ENCODE measurements around the gene VMA21. TPM values are rescaled to one million over a fixed set of nuclear protein-coding genes. Genes with fewer than 3 reads are reported as not detected.

VMA21 gene, protein sequence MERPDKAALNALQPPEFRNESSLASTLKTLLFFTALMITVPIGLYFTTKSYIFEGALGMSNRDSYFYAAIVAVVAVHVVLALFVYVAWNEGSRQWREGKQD
- 50.9 and 58.0 TPM in 2 replicates for total RNA-seq

DNA sequence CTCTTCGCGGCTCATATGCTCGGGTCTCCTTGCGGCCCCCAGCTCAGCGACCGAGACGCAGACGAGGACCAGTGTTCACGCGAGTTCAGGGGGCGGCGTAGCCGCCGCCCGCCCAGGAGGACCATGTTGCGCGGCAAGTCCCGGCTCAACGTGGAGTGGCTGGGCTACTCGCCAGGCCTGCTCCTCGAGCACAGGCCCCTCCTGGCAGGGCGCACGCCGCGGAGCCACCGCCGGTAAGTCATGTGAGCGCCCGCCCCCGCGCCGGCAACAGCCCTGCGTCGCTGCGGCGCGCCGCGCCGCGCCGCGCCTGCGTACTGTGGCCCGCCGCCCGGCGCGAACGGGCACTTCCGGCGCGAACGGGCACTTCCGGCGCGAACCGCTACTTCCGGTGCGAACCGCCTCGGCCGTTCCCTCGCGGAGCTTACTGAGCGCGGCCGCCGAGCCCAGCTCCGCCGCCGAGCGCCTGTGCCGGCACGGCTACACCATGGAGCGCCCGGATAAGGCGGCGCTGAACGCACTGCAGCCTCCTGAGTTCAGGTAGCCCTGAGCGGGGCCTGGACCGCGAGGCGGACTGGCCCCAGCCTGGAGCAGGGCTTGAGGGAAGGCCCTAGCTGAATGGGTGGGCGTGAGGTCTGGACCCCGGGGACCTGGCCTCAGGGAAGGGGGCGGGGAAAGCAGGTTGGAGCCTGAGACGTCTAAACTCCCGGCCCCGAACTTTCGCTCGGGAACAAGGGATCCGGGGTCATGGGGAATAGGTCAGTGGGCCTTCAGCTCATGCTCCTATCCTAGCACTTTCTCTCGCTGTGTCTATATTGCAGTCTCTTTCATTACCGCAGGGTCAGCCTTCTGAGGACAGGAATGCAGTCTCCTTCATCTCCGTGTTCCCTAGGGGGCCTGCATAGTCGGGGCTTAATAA, at the start of gene VMA21:
TSS of gene VMA21 (plus strand) at position 382 of the 916 bp plus-strand sequence. CDS start at position 485, 103 bp downstream.

Other genes with a start within 250 kb of the VMA21 start
- gene GPR50, start 220.6 kb upstream of the VMA21 start, total RNA-seq = not detected in 2 replicates
- gene PASD1, start 166.5 kb downstream of the VMA21 start, total RNA-seq = not detected in 2 replicates